HepG2 (cell line): Measurements from ENCODE around the gene LRRC73. TPM values are rescaled to one million over a fixed set of nuclear protein-coding genes. Genes with fewer than 3 reads are reported as not detected.

Source experiments
- CBX5 ChIP-seq: sonication (generic); formaldehyde crosslinking; IDR thresholded peaks from 2 replicates; pipeline ENCODE4 v1.4.0; 2020; ENCODE audit warnings: missing genetic modification reagents, borderline replicate concordance
- GATAD2A ChIP-seq: IDR thresholded peaks from 2 replicates; pipeline ENCODE4 v1.6.1; 2016
- GPN1 ChIP-seq: sonication (generic); formaldehyde crosslinking; IDR thresholded peaks from 2 replicates; pipeline ENCODE4 v1.5.1; 2020; ENCODE audit warnings: missing genetic modification reagents, borderline replicate concordance
- HOXA7 ChIP-seq: sonication (generic); formaldehyde crosslinking; IDR thresholded peaks from 2 replicates; pipeline ENCODE4 v1.8.1; 2022; ENCODE audit warnings: mild to moderate bottlenecking, missing genetic modification reagents, moderate library complexity
- KAT8 ChIP-seq: IDR thresholded peaks from 2 replicates; pipeline ENCODE4 v1.6.1; 2016; ENCODE audit warnings: missing genetic modification reagents, missing compliant biosample characterization
- MAFK ChIP-seq, 2 experiments: IDR thresholded peaks in 1 of 2; conservative IDR thresholded peaks in 1 of 2; 2 replicates each; pipeline ENCODE4 v1.6.1; 2011; ENCODE audit warnings: improper control_type of control experiment in 2 of 2, low read length in 2 of 2
- RAD21 ChIP-seq: fragments of 450-650 bp; formaldehyde crosslinking; IDR thresholded peaks from 2 replicates; pipeline ENCODE4 v1.5.0; 2020; ENCODE audit warnings: mild to moderate bottlenecking
- SNRNP70 ChIP-seq: fragments of 200-400 bp; formaldehyde crosslinking; IDR thresholded peaks from 2 replicates; pipeline ENCODE4 v1.6.1; 2017; ENCODE audit warnings: mild to moderate bottlenecking, low read depth, low read length, moderate library complexity
- TBX2 ChIP-seq: sonication (generic); formaldehyde crosslinking; IDR thresholded peaks from 2 replicates; pipeline ENCODE4 v1.5.0; 2020; ENCODE audit warnings: missing genetic modification reagents, mild to moderate bottlenecking, borderline replicate concordance
- ZBTB38 ChIP-seq: sonication (generic); formaldehyde crosslinking; IDR thresholded peaks from 2 replicates; pipeline ENCODE4 v1.5.1; 2020; ENCODE audit warnings: mild to moderate bottlenecking, missing genetic modification reagents
- ZBTB46 ChIP-seq: sonication (generic); formaldehyde crosslinking; IDR thresholded peaks from 2 replicates; pipeline ENCODE4 v1.4.0; 2020; ENCODE audit warnings: mild to moderate bottlenecking, missing genetic modification reagents, borderline replicate concordance
- ZNF124 ChIP-seq: sonication (generic); formaldehyde crosslinking; IDR thresholded peaks from 2 replicates; pipeline ENCODE4 v1.4.0; 2020; ENCODE audit warnings: missing genetic modification reagents
- ZNF570 ChIP-seq: sonication (generic); formaldehyde crosslinking; IDR thresholded peaks from 2 replicates; pipeline ENCODE4 v1.4.0; 2020; ENCODE audit warnings: mild to moderate bottlenecking, missing genetic modification reagents, borderline replicate concordance
- ZNF644 ChIP-seq: IDR thresholded peaks from 2 replicates; pipeline ENCODE4 v1.6.1; 2016; ENCODE audit warnings: low read depth
- polyA plus RNA-seq, 8 experiments: library from polyadenylated mRNA; depleted of rRNA in 3 of 8; stranded (reverse) in 7 of 8; unstranded in 1 of 8; fragments of >200 nt; fragmentation: Illumina TruSeq in 4 of 8; extraction: Trizol in 4 of 8; gene quantifications; 2 replicates each; pipeline versions ENCODE4 v1.2.1 to v1.2.3, GENCODE V29; 2011 to 2016; ENCODE audit warnings: low read depth in 4 of 8, missing spikeins in 1 of 8, mixed read lengths in 1 of 8; ENCODE audit not compliant: insufficient read depth in 1 of 8
- total RNA-seq, 5 experiments: library from RNA; depleted of rRNA; stranded (reverse); fragments of >200 nt; fragmentation: Illumina TruSeq; extraction: Trizol; gene quantifications; 2 replicates each; pipeline ENCODE4 v1.2.3, GENCODE V29; 2016; ENCODE audit warnings: low read depth in 1 of 5
- TF ChIP-seq, protein P1 (sequence below): sonication (generic); formaldehyde crosslinking; IDR thresholded peaks from 2 replicates; pipeline ENCODE4 v1.8.0; 2023; ENCODE audit warnings: mild to moderate bottlenecking, missing genetic modification reagents
- TF ChIP-seq, protein P2 (sequence below): sonication (generic); formaldehyde crosslinking; IDR thresholded peaks from 2 replicates; pipeline ENCODE4 v1.5.0; 2020; ENCODE audit warnings: mild to moderate bottlenecking, missing genetic modification reagents, borderline replicate concordance
- TF ChIP-seq, protein P3 (sequence below): sonication (generic); formaldehyde crosslinking; IDR thresholded peaks from 2 replicates; pipeline ENCODE4 v1.4.0; 2020; ENCODE audit warnings: mild to moderate bottlenecking, missing genetic modification reagents

Gene LRRC73
- total and polyA plus RNA-seq, 2 of the 13 experiments (the other 11 are each of a cell fraction or from before 2014, with no cell fraction given), result 0.11 to 0.12 TPM

DNA sequence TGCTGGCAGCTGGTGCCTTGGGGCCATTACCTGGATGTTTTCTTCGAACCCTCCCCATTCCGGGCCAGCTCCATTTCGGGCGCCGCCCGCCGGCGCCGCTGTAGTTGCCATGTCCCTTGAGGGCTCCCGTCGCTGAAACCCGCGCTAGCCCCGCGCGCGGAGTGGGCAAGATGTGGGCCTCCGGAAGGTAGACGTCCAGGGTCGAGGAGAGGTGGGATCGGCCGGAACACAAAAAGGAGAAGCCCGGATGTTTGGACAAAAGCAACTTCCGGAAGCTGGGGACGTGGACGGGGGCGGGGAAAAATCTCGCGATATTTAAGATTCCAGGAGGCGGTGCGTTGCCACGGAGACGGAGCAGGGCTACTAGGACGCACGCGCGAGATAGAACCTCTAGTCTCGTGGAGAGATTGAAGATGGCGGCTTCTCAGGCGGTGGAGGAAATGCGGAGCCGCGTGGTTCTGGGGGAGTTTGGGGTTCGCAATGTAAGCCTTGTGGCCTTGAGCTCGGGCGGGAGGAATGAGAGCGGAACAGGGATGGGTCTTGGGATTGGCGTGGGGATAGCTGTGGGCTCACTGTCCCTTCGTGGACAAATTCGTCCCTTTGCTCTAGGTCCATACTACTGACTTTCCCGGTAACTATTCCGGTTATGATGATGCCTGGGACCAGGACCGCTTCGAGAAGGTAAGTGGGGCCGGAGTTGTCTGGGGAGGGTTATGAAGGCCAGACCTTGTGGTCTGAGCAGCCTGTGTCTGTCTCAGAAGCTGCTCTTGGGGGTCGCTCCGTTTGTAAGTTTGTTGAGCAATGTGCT is 6.8 kb upstream of the LRRC73 start, which contains the start of the genes POLR1C and YIPF3 (continued):
- TF ChIP-seq SNRNP70 (no peak), ZNF644 (CRISPR knock-in tag) (no peak), RAD21 (CRISPR knock-in tag) (peak; percentile 37; the same call in 1 of the 2 replicates), ZBTB46 (CRISPR knock-in tag) (0 out of 2 replicates have a peak, but pooled peaks have one; percentile 72), HOXA7 (CRISPR knock-in tag) (no peak), ZNF124 (CRISPR knock-in tag) (no peak), ZNF570 (CRISPR knock-in tag) (no peak; the same call in 1 of the 2 replicates), KAT8 (CRISPR knock-in tag) (peak; percentile 98), GPN1 (no peak; the same call in 1 of the 2 replicates), CBX5 (CRISPR knock-in tag) (peak; percentile 10; the same call in 1 of the 2 replicates), ZBTB38 (CRISPR knock-in tag) (peak; percentile 24; the same call in 1 of the 2 replicates), MAFK (conservative IDR thresholded peaks at IDR 0.05 in 1 of 2, IDR thresholded peaks at IDR 0.05 in 1 of 2; ENCODE audit: low read length in 2 of 2) (no peak), GATAD2A (CRISPR knock-in tag) (peak; percentile 82), TBX2 (peak; percentile 68; the same call in 1 of the 2 replicates)
- TF ChIP-seq, protein P1, sequence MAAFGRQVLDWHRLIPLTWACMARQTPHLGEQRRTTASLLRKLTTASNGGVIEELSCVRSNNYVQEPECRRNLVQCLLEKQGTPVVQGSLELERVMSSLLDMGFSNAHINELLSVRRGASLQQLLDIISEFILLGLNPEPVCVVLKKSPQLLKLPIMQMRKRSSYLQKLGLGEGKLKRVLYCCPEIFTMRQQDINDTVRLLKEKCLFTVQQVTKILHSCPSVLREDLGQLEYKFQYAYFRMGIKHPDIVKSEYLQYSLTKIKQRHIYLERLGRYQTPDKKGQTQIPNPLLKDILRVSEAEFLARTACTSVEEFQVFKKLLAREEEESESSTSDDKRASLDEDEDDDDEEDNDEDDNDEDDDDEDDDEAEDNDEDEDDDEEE (CRISPR knock-in tag), result no peak; the same call in 1 of the 2 replicates
- TF ChIP-seq, protein P2, sequence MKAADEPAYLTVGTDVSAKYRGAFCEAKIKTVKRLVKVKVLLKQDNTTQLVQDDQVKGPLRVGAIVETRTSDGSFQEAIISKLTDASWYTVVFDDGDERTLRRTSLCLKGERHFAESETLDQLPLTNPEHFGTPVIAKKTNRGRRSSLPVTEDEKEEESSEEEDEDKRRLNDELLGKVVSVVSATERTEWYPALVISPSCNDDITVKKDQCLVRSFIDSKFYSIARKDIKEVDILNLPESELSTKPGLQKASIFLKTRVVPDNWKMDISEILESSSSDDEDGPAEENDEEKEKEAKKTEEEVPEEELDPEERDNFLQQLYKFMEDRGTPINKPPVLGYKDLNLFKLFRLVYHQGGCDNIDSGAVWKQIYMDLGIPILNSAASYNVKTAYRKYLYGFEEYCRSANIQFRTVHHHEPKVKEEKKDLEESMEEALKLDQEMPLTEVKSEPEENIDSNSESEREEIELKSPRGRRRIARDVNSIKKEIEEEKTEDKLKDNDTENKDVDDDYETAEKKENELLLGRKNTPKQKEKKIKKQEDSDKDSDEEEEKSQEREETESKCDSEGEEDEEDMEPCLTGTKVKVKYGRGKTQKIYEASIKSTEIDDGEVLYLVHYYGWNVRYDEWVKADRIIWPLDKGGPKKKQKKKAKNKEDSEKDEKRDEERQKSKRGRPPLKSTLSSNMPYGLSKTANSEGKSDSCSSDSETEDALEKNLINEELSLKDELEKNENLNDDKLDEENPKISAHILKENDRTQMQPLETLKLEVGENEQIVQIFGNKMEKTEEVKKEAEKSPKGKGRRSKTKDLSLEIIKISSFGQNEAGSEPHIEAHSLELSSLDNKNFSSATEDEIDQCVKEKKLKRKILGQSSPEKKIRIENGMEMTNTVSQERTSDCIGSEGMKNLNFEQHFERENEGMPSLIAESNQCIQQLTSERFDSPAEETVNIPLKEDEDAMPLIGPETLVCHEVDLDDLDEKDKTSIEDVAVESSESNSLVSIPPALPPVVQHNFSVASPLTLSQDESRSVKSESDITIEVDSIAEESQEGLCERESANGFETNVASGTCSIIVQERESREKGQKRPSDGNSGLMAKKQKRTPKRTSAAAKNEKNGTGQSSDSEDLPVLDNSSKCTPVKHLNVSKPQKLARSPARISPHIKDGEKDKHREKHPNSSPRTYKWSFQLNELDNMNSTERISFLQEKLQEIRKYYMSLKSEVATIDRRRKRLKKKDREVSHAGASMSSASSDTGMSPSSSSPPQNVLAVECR (CRISPR knock-in tag), result peak; percentile 96
- TF ChIP-seq, protein P3, sequence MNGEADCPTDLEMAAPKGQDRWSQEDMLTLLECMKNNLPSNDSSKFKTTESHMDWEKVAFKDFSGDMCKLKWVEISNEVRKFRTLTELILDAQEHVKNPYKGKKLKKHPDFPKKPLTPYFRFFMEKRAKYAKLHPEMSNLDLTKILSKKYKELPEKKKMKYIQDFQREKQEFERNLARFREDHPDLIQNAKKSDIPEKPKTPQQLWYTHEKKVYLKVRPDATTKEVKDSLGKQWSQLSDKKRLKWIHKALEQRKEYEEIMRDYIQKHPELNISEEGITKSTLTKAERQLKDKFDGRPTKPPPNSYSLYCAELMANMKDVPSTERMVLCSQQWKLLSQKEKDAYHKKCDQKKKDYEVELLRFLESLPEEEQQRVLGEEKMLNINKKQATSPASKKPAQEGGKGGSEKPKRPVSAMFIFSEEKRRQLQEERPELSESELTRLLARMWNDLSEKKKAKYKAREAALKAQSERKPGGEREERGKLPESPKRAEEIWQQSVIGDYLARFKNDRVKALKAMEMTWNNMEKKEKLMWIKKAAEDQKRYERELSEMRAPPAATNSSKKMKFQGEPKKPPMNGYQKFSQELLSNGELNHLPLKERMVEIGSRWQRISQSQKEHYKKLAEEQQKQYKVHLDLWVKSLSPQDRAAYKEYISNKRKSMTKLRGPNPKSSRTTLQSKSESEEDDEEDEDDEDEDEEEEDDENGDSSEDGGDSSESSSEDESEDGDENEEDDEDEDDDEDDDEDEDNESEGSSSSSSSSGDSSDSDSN (CRISPR knock-in tag), result peak; percentile 99
